ACC112 (cell line): ENCODE data around the gene CNNM4.

Experiments
- H2AFZ ChIP-seq: fragments of 200-600 bp; sonication (generic); one replicate; pipeline ENCODE4 v1.6.0; 2017; ENCODE audit warnings: antibody characterized with exemption, low read length; ENCODE audit not compliant: unreplicated experiment
- H3K27ac ChIP-seq: fragments of 200-600 bp; sonication (generic); 2 replicates; pipeline ENCODE4 v1.5.1; 2014; ENCODE audit warnings: low read depth, mild to moderate bottlenecking, antibody characterized with exemption, low read length, moderate library complexity
- H3K27me3 ChIP-seq: fragments of 200-600 bp; sonication (generic); 2 replicates; pipeline ENCODE4 v1.6.1; 2014; ENCODE audit warnings: mild to moderate bottlenecking, antibody characterized with exemption, low read length, moderate library complexity, mixed read lengths; ENCODE audit not compliant: insufficient read depth
- H3K36me3 ChIP-seq: fragments of 200-600 bp; sonication (generic); 2 replicates; pipeline ENCODE4 v1.6.1; 2016; ENCODE audit warnings: mild to moderate bottlenecking, antibody characterized with exemption, low read length, moderate library complexity, mixed read lengths; ENCODE audit not compliant: insufficient read depth
- H3K4me1 ChIP-seq: fragments of 200-600 bp; sonication (generic); one replicate; pipeline ENCODE4 v1.6.1; 2016; ENCODE audit warnings: low read length, mixed read lengths; ENCODE audit not compliant: insufficient read depth, unreplicated experiment, control insufficient read depth
- H3K4me3 ChIP-seq: fragments of 200-600 bp; sonication (generic); 2 replicates; pipeline ENCODE4 v1.5.1; 2014; ENCODE audit warnings: mild to moderate bottlenecking, low read depth, low read length
- H3K79me2 ChIP-seq: fragments of 200-600 bp; sonication (generic); one replicate; pipeline ENCODE4 v1.6.0; 2016; ENCODE audit warnings: low read length; ENCODE audit not compliant: control insufficient read depth, unreplicated experiment, insufficient read depth

The CNNM4 gene

DNA sequence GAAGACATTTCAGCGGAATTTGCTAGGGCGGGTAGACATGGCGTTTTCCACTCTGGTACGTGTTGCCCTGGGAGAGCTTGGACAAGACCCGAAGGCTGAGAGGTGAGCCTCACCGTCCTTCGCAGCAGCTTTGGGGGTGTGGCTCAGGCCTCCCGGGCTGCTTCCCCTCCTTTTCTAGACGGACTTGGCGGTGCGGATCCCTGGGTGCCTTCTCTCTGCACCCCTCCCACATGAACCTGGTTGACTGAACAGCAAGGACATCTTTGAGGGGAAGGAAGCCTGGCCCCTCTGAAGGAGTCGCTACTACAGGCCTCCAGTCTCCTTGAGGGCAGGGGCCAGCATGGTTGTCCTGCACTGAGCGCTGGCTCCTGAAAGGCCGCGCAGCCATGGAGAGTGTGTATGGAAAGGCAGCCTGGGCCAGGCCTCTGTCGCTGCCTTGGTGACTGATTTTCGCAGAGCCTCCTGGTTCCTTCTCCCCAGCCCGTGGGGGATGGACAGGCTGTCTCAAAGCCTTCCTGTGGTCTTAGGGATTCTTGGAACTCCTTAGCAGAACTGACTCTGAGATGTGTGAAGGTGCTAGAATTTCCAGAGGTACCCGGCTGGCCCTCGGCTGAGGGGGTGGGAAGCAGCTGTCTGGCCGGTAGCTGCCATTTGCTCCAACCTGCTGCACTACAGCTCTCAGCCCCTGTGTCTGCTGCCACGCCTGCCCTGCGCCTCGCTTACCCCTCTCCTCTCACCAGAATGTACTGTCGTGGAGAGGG is 9.9 kb downstream of the CNNM4 start:
- H3K4me1 ChIP-seq, result no peaks in the 10 kb centered on the region
- H3K36me3 ChIP-seq, result no peaks in the 10 kb centered on the region
- no peak overlapping the region for H2AFZ ChIP-seq
- no peaks in the 10 kb centered on the region for H3K79me2 ChIP-seq
- no peak overlapping the region for H3K4me3 ChIP-seq
- H3K27me3 ChIP-seq, result no peaks in the 10 kb centered on the region
- H3K27ac ChIP-seq, result no peak overlapping the region

DNA sequence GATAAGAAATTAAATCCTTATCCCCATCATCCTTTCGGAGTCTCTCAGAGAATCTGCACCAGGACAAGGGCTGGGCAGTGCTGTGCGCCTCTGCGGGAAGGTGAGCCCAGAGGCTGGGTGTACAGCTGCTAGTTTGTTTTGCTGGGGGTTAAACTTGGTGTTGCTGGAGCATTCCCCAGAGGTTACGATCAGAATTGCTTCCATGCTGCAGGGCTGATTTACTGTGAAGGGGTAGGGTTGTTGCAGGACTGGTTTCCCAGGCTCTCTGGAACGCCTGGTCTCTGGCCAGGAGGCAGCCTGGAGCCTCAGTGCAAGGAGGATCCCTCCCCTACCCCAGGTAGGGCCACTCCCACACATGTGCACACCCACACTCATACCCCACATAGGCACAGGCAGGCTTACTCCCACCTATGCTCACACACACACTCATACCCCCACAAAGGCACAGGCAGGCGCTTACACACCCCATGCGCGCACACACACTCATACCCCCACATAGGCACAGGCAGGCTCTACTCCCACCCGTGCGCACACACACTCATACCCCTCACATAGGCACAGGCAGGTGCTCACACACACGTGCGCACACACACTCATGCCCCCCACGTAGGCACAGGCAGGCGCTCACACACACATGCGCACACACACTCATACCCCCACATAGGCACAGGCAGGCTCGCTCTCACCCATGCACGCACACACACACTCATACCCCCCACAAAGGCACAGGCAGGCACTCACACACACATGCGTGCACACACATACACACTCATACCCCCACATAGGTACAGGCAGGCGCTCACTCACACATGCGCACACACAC is 11.3 kb downstream of the CNNM4 start:
- no peaks in the 10 kb centered on the region for H3K79me2 ChIP-seq
- H2AFZ ChIP-seq, result no peak overlapping the region
- no peaks in the 10 kb centered on the region for H3K4me1 ChIP-seq
- H3K27ac ChIP-seq, result no peak overlapping the region
- no peaks in the 10 kb centered on the region for H3K27me3 ChIP-seq
- H3K36me3 ChIP-seq, result no peaks in the 10 kb centered on the region
- H3K4me3 ChIP-seq, result no peak overlapping the region

DNA sequence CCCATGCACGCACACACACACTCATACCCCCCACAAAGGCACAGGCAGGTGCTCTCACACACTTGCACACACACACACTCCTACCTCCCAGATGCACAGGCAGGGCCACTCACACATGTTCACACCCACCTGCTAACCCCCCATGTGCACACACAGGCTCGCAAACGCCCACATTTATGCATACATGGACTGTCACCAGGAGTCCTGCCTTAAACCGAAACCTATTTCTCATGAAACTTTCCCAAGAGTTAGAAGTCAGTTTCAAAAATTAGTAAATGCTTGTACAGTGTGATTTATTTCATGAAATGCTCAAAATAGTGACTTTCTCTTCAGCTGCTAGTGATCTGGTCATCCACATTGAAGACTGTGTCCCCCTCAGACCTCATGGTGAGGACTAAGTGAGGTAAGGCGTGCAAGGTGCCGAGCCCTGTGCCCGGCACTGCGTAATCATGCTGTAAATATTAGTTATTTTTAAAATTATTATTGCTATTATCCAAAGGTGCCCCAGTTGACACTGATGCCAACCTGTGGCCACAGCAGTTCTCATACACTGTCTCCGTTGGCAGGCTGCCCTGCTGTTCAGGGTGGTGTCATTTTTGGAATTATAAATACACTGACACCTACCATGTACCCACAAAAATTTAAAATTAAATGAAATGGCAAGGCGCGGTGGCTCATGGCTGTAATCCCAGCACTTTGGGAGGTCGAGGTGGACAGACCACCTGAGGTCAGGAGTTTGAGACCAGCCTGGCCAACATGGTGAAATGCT is 12.4 kb downstream of the CNNM4 start:
- H3K4me3 ChIP-seq, result no peak overlapping the region
- no peaks in the 10 kb centered on the region for H3K36me3 ChIP-seq
- H3K27me3 ChIP-seq, result no peaks in the 10 kb centered on the region
- H2AFZ ChIP-seq, result no peak overlapping the region
- no peak overlapping the region for H3K27ac ChIP-seq
- H3K4me1 ChIP-seq, result no peaks in the 10 kb centered on the region
- H3K79me2 ChIP-seq, result no peaks in the 10 kb centered on the region

DNA sequence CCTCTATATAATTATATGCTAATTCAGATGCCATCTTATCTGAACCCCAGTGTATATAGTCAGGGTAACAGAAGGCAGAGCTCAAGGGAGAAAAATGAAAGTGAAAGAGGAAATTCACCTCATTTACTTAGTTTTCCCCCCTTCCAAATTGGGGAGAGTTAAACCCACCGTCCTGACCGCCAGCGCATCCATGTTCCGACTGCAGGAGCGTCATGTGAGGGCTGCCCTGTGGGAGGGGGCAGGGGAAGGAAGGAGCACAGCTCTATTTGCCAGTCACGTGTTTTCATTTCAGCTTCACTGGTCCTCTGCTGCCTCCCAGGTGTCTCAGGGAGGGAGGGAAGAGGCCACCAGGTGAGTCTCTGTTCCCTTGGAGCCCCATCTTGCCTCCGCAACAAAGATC is 13.2 kb downstream of the CNNM4 start:
- peak overlapping the region; percentile 42 for H2AFZ ChIP-seq
- peak overlapping the region; percentile 42; the same call in 1 of the 2 replicates for H3K4me3 ChIP-seq
- no peaks in the 10 kb centered on the region for H3K79me2 ChIP-seq
- H3K36me3 ChIP-seq, result no peaks in the 10 kb centered on the region
- no peak overlapping the region for H3K27ac ChIP-seq
- H3K27me3 ChIP-seq, result no peaks in the 10 kb centered on the region
- H3K4me1 ChIP-seq, result no peaks in the 10 kb centered on the region

DNA sequence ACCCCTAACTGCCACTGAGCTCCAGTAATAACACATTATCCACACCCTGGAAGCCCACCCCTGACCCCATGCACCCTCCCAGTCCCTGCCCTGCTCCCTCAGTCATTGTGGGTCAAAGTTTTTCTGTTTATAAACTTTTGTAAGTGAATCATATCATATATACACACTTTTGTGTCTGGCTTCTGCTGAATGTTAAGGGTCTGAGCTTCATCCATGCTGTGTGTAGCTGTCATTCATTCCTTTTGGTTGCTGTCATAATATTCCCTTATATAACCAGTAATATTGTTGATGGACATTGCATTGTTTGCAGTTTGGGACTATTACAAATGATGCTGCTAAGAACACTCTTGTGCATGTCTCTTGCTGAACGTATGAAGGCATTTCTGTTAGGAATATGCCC is 14.5 kb downstream of the CNNM4 start:
- Histone ChIP-seq H3K79me2 (no peaks in the 10 kb centered on the region), H3K27ac (no peak overlapping the region), H3K4me3 (no peak overlapping the region), H3K4me1 (no peaks in the 10 kb centered on the region), H3K36me3 (no peaks in the 10 kb centered on the region), H2AFZ (no peak overlapping the region), H3K27me3 (no peaks in the 10 kb centered on the region)

DNA sequence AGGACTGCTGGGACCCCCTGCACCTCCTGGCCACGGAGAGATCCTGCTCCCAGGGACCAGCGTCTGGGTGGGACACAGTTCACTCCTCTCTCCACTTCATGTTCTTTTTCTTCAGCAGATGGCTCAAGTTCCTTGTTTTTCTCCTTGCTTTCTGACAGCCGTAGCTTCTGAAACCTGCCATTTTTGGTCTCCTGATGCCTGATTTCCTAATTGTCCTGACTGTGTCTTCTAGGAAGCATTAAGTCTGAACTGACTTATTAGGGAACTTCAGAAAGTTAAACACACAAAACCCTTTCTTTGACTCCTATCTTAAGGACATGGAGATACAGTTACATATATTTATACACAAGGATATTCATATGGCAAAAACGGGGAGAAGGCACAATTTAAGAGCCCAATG is 22.7 kb downstream of the CNNM4 start:
- no peaks in the 10 kb centered on the region for H3K27me3 ChIP-seq
- no peak overlapping the region for H2AFZ ChIP-seq
- H3K27ac ChIP-seq, result no peak overlapping the region
- H3K79me2 ChIP-seq, result no peaks in the 10 kb centered on the region
- H3K36me3 ChIP-seq, result no peaks in the 10 kb centered on the region
- no peak overlapping the region for H3K4me3 ChIP-seq
- H3K4me1 ChIP-seq, result peaks cover 12% of the 10 kb centered on the region

DNA sequence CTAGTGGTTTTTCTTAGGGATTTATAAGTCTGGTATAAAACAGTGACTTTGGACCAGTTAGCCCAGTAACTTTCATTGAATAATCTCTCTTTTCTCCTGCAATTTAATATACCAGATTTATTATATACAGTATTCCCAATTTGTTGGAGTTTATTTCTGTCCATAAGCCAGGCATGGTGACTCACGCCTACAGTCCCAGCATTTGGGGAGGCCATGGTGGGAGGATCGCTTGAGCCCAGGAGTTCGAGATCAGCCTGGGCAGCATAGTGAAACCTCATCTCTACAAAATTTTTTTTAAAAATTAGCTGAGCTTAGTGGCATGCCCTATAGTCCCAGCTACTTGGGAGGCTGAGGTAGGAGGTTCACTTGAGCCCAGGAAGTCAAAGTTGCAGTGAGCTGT is 26.7 kb downstream of the CNNM4 start:
- H3K79me2 ChIP-seq, result no peaks in the 10 kb centered on the region
- no peaks in the 10 kb centered on the region for H3K36me3 ChIP-seq
- no peak overlapping the region for H3K4me3 ChIP-seq
- H3K27ac ChIP-seq, result 0 out of 2 replicates have a peak overlapping the region, but pooled peaks have one; percentile 40
- no peaks in the 10 kb centered on the region for H3K27me3 ChIP-seq
- peaks cover 15% of the 10 kb centered on the region for H3K4me1 ChIP-seq
- H2AFZ ChIP-seq, result no peak overlapping the region

DNA sequence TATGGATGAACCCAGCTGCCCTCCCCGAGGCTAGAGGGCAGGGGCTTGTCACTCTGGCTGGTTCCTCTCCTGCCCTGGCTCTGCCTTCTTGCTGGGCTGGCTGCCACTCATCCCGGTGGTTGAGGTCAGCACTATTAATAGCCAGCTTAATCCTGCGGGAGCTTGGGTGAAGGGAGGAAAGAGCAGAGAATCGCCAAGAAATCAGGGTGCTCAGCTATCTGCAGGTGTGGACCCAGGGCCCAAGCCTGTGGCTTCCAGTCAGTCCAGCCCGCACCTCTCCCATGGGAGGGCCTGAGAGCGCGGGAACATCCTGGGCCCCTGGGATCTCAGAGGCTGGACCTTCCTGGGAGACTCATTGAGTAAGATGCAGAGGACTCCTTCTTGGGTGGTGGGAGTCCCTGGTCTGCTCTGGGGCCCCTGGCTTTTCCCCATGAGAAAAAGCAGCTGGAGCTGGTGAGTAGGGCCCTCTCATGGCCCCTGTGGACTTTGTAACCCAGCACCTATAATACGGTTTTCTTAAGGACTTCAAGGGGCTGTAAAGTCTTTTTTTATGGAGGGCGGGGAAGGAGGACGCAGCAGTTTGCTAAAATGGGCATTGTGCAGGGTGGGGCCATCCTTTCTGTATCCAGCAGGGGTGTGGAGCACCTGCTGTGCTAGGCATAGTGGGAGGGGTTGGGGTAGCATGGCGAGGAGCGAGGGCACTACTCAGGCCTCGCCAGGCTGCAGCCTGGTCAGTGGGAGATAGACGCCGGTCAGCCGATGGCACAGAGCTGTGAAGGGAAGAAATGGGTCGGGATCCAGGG is 27.9 kb downstream of the CNNM4 start:
- no peak overlapping the region for H3K4me3 ChIP-seq
- peaks cover 15% of the 10 kb centered on the region for H3K4me1 ChIP-seq
- H2AFZ ChIP-seq, result no peak overlapping the region
- no peaks in the 10 kb centered on the region for H3K79me2 ChIP-seq
- no peak overlapping the region for H3K27ac ChIP-seq
- H3K27me3 ChIP-seq, result no peaks in the 10 kb centered on the region
- no peaks in the 10 kb centered on the region for H3K36me3 ChIP-seq

DNA sequence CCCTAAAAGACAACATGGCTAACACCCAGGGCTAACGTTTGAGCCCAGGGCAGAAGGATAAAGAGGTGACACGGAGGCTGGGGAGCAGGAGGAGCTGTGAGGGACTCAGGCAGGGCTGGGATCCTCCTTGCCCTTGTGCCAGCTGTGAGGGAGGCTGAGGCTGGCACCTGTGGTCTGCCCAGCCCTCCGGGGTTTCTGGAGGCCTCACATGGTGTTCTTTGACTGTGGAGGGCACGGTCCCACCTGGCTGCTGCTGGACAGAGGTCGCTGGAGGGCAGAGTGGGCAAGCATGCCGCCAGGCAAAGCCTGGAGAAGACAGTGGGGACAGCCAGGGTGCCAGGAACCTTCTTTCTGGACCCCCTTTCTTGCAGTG is 28.5 kb downstream of the CNNM4 start:
- no peaks in the 10 kb centered on the region for H3K79me2 ChIP-seq
- H3K27me3 ChIP-seq, result no peaks in the 10 kb centered on the region
- no peak overlapping the region for H3K4me3 ChIP-seq
- H3K4me1 ChIP-seq, result peaks cover 15% of the 10 kb centered on the region
- H3K27ac ChIP-seq, result no peak overlapping the region
- no peak overlapping the region for H2AFZ ChIP-seq
- no peaks in the 10 kb centered on the region for H3K36me3 ChIP-seq
